Glutamatergic neuron (in vitro differentiated cells): ENCODE results near the gene TNFSF8. TPM values are rescaled to one million over a fixed set of nuclear protein-coding genes. Genes with fewer than 3 reads are reported as not detected.

Experiments used
- DNase-seq: peaks from one replicate; pipeline ENCODE4 v3.0.0; 2022
- H3K27ac Mint-ChIP-seq: one replicate; pipeline ENCODE4 v1.8.0; 2020; ENCODE audit warnings: mild to moderate bottlenecking, mixed read lengths, inconsistent platforms; ENCODE audit not compliant: unreplicated experiment
- H3K27me3 Mint-ChIP-seq: one replicate; pipeline ENCODE4 v1.8.0; 2020; ENCODE audit warnings: mild to moderate bottlenecking, moderate library complexity, mixed read lengths, inconsistent platforms; ENCODE audit not compliant: unreplicated experiment
- H3K36me3 Mint-ChIP-seq: one replicate; pipeline ENCODE4 v1.8.0; 2020; ENCODE audit warnings: mild to moderate bottlenecking, mixed read lengths, inconsistent platforms; ENCODE audit not compliant: unreplicated experiment
- H3K4me1 Mint-ChIP-seq: one replicate; pipeline ENCODE4 v1.8.0; 2020; ENCODE audit warnings: mild to moderate bottlenecking, low read depth, mixed read lengths, inconsistent platforms; ENCODE audit not compliant: unreplicated experiment
- H3K4me3 Mint-ChIP-seq: one replicate; pipeline ENCODE4 v1.8.0; 2020; ENCODE audit warnings: mild to moderate bottlenecking, mixed read lengths, inconsistent platforms; ENCODE audit not compliant: unreplicated experiment
- H3K9me3 Mint-ChIP-seq: one replicate; pipeline ENCODE4 v1.8.0; 2020; ENCODE audit warnings: mild to moderate bottlenecking, moderate library complexity, mixed read lengths, inconsistent platforms; ENCODE audit not compliant: unreplicated experiment
- CTCF ChIP-seq: fragments of 200-600 bp; sonication (generic); IDR thresholded peaks from one replicate; pipeline ENCODE4 v1.5.0; 2021; ENCODE audit not compliant: partially characterized antibody, unreplicated experiment
- total RNA-seq: library from RNA; stranded (reverse); fragmentation: NEBNext Ultra II Directional; extraction: Animal tissue kit (Norgen Biotek cat#: 25700); gene quantifications from one replicate; pipeline ENCODE4 v1.2.1, GENCODE V29; 2021; ENCODE audit not compliant: unreplicated experiment

The TNFSF8 gene
- total RNA-seq, 1 donor from 2014 or later, result not detected

- Mint-ChIP-seq H3K36me3 (no peaks in the 10 kb centered on the region), H3K27me3 (peaks cover 12% of the 10 kb centered on the region), H3K4me1 (no peaks in the 10 kb centered on the region), H3K4me3 (no peak overlapping the region), H3K9me3 (peaks cover 2% of the 10 kb centered on the region), H3K27ac (no peak overlapping the region)
- DNase-seq, result no peak
- TF ChIP-seq CTCF, result no peak
Measured at GRCh38 chr9:114924327-114924726, 6.1 kb downstream of the TNFSF8 start.

DNA sequence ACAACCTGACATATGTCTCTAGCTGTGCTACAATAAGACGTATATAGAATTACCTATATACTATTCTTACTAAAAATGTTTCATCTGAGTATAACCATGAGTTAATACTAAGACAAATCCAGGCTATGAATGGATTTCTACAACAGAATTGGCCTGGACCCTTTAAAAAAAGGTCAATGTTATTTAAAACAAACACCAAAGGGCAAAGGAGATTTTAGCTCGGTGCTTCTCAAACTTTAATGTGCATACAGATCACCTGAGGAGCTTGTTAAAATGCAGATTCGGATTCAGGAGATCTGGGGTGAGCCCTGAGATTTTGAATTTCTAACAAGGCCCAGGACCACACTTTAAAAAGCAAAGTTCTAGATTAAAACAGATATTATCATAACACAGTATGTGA is 6.5 kb downstream of the TNFSF8 start:
- no peaks in the 10 kb centered on the region for H3K36me3 Mint-ChIP-seq
- peaks cover 12% of the 10 kb centered on the region for H3K27me3 Mint-ChIP-seq
- no peak overlapping the region for H3K27ac Mint-ChIP-seq
- peaks cover 2% of the 10 kb centered on the region for H3K9me3 Mint-ChIP-seq
- TF ChIP-seq CTCF, result no peak
- no peaks in the 10 kb centered on the region for H3K4me1 Mint-ChIP-seq
- H3K4me3 Mint-ChIP-seq, result no peak overlapping the region
- DNase-seq, result no peak

GRCh38 chr9:114921171-114921570 is 9.2 kb downstream of the TNFSF8 start:
- TF ChIP-seq CTCF, result no peak
- Mint-ChIP-seq H3K27me3 (peaks cover 8% of the 10 kb centered on the region), H3K4me1 (no peaks in the 10 kb centered on the region), H3K4me3 (no peak overlapping the region), H3K27ac (no peak overlapping the region), H3K36me3 (no peaks in the 10 kb centered on the region), H3K9me3 (peaks cover 5% of the 10 kb centered on the region)
- no peak for DNase-seq

GRCh38 chr9:114919611-114920010 is 10.8 kb downstream of the TNFSF8 start:
- H3K27me3 Mint-ChIP-seq, result peaks cover 5% of the 10 kb centered on the region
- DNase-seq, result no peak
- H3K27ac Mint-ChIP-seq, result no peak overlapping the region
- H3K9me3 Mint-ChIP-seq, result peaks cover 5% of the 10 kb centered on the region
- H3K4me3 Mint-ChIP-seq, result no peak overlapping the region
- no peak for TF ChIP-seq CTCF
- H3K4me1 Mint-ChIP-seq, result no peaks in the 10 kb centered on the region
- H3K36me3 Mint-ChIP-seq, result no peaks in the 10 kb centered on the region

GRCh38 chr9:114916481-114916880 is 13.9 kb downstream of the TNFSF8 start:
- H3K27me3 Mint-ChIP-seq, result peaks cover 2% of the 10 kb centered on the region
- no peak overlapping the region for H3K4me3 Mint-ChIP-seq
- no peaks in the 10 kb centered on the region for H3K36me3 Mint-ChIP-seq
- no peaks in the 10 kb centered on the region for H3K4me1 Mint-ChIP-seq
- no peak for TF ChIP-seq CTCF
- no peak overlapping the region for H3K27ac Mint-ChIP-seq
- DNase-seq, result no peak
- peaks cover 2% of the 10 kb centered on the region for H3K9me3 Mint-ChIP-seq
